Activated CD8-positive, alpha-beta memory T cell treated with anti-CD3 and anti-CD28 coated beads, Interleukin-2, amount 50 U/mL, for 24 hours (primary cell): ENCODE results near the gene IQGAP2.

ENCODE experiments used
- DNase-seq: peaks from one replicate; pipeline ENCODE4 v3.0.0-alpha.2; 2020; ENCODE audit errors: extremely low read depth

Gene IQGAP2

DNA sequence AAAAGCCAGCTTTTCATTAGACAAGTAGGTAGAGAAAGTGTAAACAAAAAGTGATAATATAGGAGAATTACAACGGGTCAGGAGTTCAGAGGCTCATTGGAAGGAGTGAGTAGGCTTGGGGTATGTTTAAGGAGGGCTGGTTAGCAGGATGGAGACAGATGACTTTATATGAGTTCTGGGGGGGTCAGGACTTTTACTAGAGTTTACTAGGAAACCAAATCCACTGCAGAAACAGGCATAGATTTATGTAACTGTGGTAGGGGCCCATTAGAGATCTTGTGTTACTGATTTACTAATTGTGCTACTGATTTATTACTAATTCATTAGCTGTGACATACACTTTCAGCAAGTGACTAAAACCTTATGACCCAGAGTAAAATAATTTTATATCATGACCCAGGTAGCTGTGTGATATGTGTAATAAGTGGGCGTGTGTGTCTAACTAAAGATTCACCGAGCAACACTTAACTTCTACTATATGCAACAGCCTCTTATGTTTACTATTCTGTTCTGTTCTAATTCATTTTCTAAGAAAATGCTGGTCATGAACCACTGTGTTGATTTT lies 73.5 kb downstream of the IQGAP2 start:
- no peak for DNase-seq

- DNase-seq = no peak
Measured at GRCh38 chr5:76477061-76477460, 74.0 kb downstream of the IQGAP2 start.

GRCh38 chr5:76477571-76477970 lies 74.5 kb downstream of the IQGAP2 start:
- DNase-seq = no peak

GRCh38 chr5:76479281-76479680 lies 76.2 kb downstream of the IQGAP2 start:
- DNase-seq = no peak

GRCh38 chr5:76479973-76480667 lies 77.0 kb downstream of the IQGAP2 start:
- no peak for DNase-seq

DNA sequence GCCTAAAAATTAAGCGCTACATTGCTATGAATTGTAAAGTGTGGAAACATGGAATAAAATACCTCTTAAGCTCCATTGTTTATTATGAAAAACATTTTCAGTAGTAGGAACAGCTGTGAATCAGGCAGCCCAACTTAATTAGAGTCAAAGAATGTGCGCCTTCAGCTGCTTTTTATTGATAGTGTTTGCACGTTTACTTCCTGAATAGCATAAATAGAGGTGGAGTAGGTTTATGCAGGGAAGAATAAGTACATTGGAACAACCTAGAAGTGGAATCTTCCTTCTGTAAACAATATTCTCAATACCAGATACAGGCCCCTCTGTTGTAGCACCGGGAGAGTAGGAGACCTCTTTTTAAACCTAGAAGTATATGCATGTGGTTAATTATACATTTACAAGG lies 79.9 kb downstream of the IQGAP2 start:
- no peak for DNase-seq

DNA sequence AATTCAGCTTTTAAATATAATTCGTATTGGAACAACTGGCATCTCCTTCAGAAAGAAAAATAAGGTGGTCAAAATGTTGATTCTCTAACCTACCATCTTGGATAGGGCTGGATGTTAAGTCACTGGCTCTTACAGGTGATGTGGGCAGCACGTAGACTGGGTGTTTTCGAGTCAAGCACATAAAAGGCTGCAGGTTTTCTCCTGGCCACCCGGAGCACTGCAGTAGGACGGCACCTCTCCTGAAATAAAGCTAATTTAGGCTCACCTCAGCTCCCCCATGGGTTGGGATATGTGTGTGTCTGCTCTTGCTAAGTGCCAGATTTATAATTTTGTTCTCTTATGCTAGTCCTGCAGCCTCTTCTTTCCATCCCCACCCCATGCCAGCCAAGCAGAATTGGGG lies 80.3 kb downstream of the IQGAP2 start:
- no peak for DNase-seq

DNA sequence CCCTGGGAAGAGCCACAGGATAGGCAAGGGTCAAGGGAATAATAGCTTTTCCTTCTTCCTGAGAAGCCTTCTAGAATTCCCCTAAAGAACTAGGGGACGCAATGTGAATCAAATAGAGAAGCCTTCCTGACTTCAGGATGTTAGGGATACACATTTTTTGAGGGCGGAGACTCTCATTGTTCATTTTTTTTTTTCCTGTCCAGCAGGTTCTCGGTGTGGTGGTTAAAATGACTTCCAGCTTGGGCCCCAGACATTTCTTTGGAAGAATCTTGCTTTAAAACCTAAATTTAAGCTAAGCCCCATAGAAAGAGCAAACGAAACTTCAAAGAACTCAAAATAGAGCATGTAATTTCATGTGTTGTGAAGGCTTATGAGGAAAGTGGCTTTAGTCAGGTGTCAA lies 80.8 kb downstream of the IQGAP2 start:
- no peak for DNase-seq

GRCh38 chr5:76485511-76485910 lies 82.4 kb downstream of the IQGAP2 start:
- no peak for DNase-seq

GRCh38 chr5:76487386-76487785 lies 84.3 kb downstream of the IQGAP2 start:
- DNase-seq = no peak

- no peak for DNase-seq
Measured at GRCh38 chr5:76487821-76488220, 84.7 kb downstream of the IQGAP2 start.

- no peak for DNase-seq
Measured at GRCh38 chr5:76488969-76489368, 85.9 kb downstream of the IQGAP2 start.

DNA sequence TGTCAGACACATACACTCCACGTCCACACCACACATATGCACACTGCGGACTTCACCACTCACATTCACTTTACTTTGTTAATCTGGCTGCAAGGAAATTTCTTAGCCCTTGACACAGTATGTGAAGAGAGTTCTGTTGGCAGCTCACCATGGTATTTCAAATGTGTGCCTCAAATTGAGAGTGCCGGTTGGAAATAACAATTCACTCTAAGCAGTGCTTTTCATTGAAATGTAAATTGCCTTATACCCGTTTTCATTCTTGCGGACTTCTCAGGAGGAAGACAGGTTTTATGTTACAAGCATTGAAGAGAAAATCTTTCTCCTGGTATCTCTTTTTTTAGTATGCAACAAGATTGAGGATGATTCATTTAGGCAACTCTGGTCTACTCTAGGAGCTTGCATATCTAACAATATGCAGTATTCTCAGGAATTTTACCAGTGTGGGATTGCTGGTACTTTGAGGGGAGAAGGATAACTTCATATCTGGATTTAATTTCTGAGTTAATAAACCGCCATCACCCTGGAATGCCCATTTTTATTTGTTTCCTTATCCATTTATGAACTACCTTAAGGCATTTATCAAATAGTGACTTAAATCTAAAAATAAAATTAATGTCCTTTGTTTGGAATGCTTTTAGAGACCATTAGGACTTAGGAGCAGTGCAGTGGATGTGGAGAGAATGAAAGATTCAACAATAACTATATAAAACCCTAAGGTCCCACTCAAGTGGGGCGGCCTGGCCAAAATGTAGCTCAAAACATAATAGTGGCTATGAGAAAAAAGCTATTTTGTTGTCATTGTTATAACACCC lies 87.0 kb downstream of the IQGAP2 start:
- DNase-seq = no peak

DNA sequence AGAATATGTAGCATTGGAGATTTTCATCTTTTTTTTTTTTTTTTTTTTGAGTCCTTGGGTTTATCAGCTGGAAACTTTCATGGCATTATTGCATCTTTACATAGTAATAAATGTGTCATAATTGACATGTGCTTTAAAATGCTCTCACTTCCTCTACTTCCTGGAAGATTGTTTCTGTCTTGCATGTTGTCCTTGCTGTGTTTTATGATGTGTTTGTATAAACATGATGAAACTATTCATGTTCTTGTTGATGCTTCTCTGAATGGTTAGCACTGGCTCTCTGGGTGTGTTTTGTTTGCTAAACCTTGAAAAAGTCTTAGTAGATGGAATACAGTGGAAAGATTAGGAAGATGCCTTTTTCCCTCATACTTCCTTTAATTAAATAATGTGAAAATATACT lies 87.9 kb downstream of the IQGAP2 start:
- no peak for DNase-seq

- no peak for DNase-seq
Measured at GRCh38 chr5:76492819-76493189, 89.7 kb downstream of the IQGAP2 start.

DNA sequence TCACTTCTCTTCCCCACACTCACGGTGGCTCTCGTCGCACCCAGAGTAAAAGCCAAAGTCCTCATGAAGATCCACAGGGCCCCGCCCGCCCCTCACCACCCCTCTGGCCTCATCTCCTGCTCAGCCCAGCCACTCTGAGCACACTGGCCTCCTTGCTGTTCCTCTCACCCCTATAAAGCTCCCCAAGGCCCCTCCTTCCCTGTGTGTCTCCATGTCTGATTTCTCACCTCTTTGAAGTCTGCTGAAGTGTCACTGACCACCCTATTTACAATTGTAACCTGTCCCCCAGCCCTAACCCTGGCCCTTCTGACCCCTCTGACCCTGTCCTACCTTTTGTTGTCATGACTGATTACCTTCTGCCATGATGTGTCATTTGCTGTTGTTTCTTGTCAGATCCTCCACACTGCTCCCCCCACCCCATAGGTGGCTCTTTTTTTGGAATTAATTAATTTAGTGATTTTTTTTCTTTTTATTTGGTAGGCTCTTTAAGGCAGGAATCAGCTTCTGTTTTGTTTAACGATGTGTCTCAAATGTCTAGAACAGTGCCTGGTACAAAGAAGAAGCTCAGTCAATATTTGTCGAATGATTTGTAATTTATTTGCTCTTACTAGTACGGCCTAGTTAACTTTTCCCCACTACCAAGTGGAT lies 90.2 kb downstream of the IQGAP2 start:
- no peak for DNase-seq

- DNase-seq = no peak
Measured at GRCh38 chr5:76494201-76494600, 91.1 kb downstream of the IQGAP2 start.

DNA sequence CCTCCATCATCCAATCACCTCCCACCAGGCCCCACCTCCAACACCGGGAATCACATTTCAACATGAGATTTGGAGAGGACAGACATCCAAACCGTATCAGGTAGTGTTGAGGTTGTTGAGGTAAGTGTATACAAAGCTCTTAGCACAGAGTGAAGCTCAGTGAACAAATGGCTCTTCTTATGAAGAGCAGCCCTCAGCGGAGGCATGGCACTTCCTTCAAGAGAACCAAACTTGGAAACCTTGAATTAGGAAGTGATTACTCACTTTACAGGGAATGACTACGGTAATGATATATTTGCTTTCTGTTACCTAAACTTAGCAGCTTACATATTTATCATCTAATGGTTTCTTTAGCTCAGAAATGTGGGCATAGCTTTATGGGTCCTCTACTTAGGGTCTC lies 92.8 kb downstream of the IQGAP2 start:
- no peak for DNase-seq

DNA sequence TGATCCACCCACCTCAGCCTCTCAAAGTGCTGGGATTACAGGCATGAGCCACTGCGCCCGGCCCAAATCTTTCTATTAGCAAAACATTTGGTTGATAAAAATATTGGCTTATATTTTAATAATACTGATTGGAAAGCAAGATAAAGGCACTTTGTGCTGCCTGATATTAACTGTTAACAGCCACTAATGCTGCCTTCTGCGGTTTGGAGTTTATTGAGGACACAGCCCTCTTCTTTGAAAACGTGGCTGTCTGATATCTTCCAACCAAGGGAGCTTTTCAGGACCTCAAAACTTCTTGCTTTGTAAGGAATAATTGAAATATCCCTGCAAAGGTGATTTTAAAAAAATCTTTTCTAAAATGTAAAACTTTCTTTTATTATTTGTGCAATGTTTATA lies 94.0 kb downstream of the IQGAP2 start:
- no peak for DNase-seq

DNA sequence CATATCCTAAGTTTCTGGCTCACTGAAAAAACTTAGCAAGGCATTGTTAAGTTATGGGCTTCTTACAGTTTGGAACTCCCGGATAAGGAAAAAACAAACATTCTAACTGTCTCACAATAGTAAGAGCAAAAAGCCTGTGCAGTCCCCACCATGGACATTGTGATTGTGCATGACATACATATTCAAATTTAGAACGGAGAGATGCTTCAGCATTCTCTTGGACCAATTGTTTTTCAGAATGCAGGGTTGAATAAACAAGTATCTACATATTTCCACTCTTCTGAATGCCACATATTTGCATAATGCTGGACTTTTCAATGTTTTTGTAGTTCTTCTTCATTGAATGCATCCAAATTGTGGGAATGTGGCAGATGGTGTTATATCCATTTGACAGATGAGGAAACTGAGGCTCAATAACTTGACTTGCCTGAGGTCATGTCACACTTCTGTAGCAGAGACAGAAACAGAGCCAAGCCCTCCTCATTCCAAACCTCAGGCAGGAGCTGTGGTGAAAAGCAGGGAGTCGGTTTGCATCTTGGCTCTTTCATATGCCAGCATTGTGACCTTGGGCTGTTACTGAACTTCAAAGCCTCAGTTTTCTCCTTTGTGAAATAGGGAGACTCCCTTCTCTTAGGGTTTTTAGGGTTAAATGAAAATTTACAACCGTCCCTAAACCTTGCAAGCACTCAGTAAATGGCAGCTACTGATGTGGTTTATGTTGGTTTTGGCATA lies 95.1 kb downstream of the IQGAP2 start:
- no peak for DNase-seq

DNA sequence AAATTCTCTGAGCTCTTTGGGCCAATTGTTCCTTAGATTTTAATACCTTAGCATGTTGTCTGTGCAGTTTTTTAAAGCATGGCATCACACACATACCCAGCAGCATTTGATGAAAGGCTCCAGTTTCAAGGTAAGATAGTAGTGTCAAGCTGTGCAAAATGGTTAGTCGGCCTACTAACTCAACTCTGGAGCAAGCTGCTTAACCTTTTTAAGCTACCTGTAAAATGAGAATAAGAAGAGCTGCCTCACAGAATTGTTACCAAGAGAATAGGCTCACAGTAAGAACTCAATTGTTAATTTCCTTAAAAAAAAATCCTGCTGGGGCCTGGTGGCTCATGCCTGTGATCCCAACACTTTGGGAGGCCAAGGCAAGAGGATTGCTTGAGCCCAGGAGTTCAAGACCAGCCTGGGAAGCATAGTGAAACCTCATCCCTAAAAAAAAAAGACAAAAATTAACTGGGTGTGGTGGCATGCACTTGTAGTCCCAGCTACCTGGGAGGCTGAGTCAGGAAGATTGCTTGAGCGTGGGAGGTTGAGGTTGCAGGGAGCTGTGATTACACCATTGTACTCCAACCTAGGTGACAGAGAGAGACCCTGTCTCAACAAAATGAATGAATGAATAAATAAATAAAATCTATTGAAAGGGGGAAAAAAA lies 96.5 kb downstream of the IQGAP2 start:
- no peak for DNase-seq
